Fibroblast of mammary gland (primary cell): ENCODE results near the gene MBP.

Experiments used
- DNase-seq: peaks from one replicate; pipeline ENCODE4 v3.0.0-alpha.2; 2010; ENCODE audit warnings: low read depth
- H3K4me3 ChIP-seq: 2 replicates; pipeline ENCODE4 v1.5.1; 2011; ENCODE audit warnings: low read depth, mild to moderate bottlenecking, low read length, moderate library complexity; ENCODE audit not compliant: control insufficient read depth
- TF ChIP-seq, protein P1 (sequence below): conservative IDR thresholded peaks from 2 replicates; pipeline ENCODE4 v1.5.1; 2011; ENCODE audit warnings: low read depth, low read length, inconsistent platforms; ENCODE audit not compliant: control insufficient read depth, insufficient read depth

Gene MBP

DNA sequence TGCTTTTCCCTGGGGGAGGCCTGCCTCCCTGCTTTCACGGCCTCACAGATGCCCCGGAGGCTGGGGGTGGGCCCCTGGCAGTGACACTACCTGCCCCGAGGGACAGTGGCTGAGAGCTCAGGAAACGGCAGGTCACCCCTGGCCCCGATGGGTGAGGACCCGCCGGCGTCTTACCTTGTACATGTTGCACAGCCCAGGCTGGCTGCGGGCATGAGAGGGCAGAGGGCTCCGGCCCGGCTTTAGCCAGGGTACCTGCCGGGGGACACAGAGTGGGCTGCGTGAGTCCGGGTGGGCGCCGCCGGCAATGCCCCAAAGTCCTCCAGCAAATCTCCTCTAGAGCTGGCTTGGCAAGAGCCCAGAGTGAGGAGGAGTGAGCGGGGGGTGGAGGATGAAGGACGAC, 122.9 kb downstream of the MBP start:
- TF ChIP-seq, protein P1, sequence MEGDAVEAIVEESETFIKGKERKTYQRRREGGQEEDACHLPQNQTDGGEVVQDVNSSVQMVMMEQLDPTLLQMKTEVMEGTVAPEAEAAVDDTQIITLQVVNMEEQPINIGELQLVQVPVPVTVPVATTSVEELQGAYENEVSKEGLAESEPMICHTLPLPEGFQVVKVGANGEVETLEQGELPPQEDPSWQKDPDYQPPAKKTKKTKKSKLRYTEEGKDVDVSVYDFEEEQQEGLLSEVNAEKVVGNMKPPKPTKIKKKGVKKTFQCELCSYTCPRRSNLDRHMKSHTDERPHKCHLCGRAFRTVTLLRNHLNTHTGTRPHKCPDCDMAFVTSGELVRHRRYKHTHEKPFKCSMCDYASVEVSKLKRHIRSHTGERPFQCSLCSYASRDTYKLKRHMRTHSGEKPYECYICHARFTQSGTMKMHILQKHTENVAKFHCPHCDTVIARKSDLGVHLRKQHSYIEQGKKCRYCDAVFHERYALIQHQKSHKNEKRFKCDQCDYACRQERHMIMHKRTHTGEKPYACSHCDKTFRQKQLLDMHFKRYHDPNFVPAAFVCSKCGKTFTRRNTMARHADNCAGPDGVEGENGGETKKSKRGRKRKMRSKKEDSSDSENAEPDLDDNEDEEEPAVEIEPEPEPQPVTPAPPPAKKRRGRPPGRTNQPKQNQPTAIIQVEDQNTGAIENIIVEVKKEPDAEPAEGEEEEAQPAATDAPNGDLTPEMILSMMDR: no peak
- no peak overlapping the region for H3K4me3 ChIP-seq
- DNase-seq: no peak

DNA sequence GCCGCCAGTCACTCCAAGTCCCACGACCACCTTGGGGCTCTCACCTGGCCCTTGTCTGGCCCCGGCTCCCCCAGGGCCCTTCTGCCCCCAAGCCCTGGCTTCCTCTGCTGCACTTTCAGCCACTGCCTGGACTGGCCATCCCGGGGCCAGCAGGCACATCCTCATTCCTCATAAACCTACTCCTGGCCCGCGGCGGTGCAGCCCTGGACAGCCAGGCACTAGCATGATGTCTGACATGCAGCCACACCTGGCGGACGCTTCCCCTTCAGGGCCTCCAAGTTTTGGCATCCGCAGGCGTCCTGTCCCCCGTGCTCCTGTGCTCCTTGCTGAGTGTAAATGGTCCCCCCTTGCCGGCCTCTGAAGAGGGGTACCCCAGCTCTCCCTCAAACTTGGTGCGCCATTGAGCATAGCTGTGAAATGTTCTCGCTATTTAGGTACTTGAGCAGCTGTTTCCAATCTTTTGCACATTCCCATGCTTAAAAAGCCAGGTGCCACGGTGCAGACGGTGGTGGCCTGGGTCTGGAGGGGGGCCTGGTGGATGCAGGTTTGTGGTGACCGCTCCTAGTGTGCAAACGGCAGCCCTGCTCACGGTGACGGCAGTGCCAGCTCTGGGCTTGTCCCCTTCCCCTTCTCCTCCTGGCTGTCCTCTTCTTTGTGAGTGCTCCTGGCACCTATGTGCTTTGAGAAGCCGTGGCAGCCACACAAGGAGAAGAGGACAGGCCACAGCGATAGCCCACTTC, 123.8 kb downstream of the MBP start:
- TF ChIP-seq, protein P1: no peak
- DNase-seq: no peak
- no peak overlapping the region for H3K4me3 ChIP-seq

DNA sequence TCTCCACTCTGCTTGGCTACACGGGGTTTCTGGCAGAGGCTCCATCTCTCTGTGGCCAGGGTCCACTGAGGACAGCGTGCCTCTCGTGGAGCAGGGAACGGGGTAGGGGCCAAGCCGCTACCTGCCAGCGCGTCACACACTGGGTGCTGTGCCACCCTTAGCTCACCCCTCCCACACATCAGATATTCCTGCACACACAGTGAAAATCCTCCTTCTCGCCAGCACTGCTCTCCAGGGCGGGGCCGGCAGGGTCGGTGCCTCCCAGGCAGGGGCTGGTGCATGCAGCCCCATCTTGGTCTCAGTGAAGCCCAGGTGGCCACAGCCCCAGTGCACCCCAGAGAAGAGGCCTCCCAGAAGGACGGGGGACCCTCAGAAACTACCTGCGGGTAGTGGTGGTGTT, 124.6 kb downstream of the MBP start:
- H3K4me3 ChIP-seq: no peak overlapping the region
- TF ChIP-seq, protein P1: no peak
- DNase-seq: no peak

DNA sequence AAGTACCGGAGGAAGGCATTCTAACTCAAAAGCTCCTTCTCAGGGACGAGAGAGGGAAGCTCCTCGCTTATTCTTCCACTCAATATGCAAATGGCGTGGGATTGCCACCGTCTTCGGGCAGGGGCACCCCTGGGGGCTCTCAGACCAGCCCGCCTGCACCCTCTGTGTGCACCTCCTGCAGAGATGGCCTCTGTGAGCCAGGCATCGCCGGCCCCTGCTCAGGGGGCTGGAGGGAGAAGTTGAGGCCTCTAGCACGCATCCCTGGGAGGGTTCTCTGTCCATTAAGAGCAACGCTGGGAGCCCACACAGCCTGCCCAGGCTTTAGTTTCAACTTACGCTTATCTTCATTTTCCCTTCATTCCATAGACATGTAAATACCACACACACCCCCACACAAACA, 125.3 kb downstream of the MBP start:
- DNase-seq: no peak
- TF ChIP-seq, protein P1: no peak
- no peak overlapping the region for H3K4me3 ChIP-seq

DNA sequence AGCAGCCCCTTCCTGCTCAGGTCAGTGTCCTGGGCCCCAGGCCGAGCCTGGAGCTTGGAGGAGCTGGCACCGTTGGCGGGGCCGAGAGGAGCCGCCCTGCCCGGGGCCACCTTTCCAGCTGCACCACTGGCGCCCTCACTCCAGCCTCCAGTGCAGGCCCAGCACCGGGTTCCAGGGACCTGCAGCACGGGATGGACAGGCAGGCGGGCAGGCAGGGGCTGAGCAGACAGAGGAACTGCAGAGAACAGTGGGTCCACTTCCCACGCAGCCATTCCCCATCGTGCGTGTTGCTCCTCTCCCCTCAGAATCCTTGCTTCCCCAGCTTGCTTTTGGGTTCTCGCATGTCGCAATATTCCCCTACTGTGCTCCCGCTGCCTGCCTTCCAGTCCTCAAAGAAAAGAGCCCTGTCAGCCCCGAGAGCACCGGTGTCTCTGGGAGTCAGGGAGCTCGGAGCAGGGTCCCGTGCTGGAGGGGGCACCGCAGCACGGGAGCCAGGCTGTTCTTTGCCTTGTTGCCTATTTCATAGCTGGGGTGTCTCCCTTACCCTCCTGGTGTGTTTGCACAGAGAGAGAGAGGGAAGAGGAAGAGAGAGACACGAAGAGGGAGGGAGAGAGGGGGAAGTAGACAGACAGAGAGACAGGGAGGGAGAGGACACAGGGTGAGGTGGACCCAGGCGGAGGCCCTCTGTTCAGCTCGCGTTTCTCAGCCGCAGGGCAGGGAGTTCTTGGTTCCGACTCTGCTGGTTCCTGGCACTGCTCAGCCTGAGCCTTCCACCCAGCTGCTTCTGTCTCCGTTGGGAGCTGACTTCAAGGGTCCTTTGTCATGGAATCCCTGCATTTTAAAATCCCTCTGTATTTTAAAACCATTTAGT, 126.0 kb downstream of the MBP start:
- TF ChIP-seq, protein P1: no peak

DNA sequence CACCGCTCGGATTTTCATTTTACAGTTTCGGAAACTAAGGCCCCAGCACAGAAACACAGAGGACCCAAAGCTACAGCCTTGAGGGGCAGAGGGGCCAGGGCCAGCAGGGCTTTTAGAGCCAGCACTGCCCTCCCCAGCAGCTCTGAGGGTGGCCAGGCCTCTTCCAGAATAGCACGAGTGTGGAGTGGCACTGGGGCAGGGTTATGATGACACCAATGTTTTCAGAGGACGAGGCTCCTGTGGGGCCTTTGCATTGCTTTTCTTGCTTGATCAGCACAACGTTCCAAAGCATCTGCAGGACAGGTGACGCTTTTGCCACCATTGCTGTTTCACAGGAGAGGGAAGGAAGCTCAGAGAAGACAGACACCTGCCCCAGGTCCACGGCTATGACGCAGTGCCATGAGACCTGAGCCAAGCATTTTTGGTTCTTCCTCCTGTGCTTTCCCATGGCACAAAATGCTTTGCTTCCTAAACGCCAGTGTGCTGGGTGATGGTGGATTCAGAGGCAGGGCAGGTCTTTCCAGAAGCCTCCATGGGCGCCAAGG, 126.9 kb downstream of the MBP start:
- H3K4me3 ChIP-seq: no peak overlapping the region
- no peak for DNase-seq
- TF ChIP-seq, protein P1: no peak

More for the DNA sequence above, 126.0 kb downstream of the MBP start:
- H3K4me3 ChIP-seq: no peak overlapping the region
- no peak for DNase-seq
